ENCODE data around the gene MEIS2. TPM values are rescaled to one million over a fixed set of nuclear protein-coding genes. Genes with fewer than 3 reads are reported as not detected.

Gene MEIS2
- total and polyA plus RNA-seq, 9 donors: 27.7 to 73.7 (median 47.7) TPM

- 36 to 41% (median 41%) methylated on average over 10 of the region's 10 CpGs for WGBS, 3 donors
- DNase-seq: no peak
- intact Hi-C loops (cut with DNase I): loop anchor here in 1 of 4 donors (10.0 kb wide), 1 partner anchor 60 kb away; no protein-coding TSS in a partner anchor
- TF ChIP-seq EP300 (IDR thresholded peaks at IDR 0.05) (no peak), CTCF (IDR thresholded peaks at IDR 0.05) (no peak), POLR2A (IDR thresholded peaks at IDR 0.05) (no peak)
- H3K4me3 ChIP-seq: no peak overlapping the region
- H3K27ac ChIP-seq: no peak overlapping the region
- H3K27me3 ChIP-seq: no peaks in the 10 kb centered on the region
- H3K36me3 ChIP-seq: no peaks in the 10 kb centered on the region
- peaks cover 14% of the 10 kb centered on the region for H3K4me1 ChIP-seq (ENCODE audit: insufficient read depth)
- H3K9me3 ChIP-seq: no peaks in the 10 kb centered on the region
Measured at GRCh38 chr15:37034835-37035748, 65.3 kb downstream of the MEIS2 start.

GRCh38 chr15:37034392-37034791 lies 66.0 kb downstream of the MEIS2 start:
- Histone ChIP-seq H3K27ac (no peak overlapping the region), H3K4me3 (no peak overlapping the region), H3K27me3 (no peaks in the 10 kb centered on the region), H3K36me3 (no peaks in the 10 kb centered on the region), H3K4me1 (ENCODE audit: insufficient read depth) (peaks cover 16% of the 10 kb centered on the region), H3K9me3 (no peaks in the 10 kb centered on the region)
- TF ChIP-seq EP300 (IDR thresholded peaks at IDR 0.05) (no peak), POLR2A (IDR thresholded peaks at IDR 0.05) (no peak), CTCF (IDR thresholded peaks at IDR 0.05) (no peak)
- 85 to 89% (median 89%) methylated on average over 7 of the region's 7 CpGs for WGBS, 3 donors
- no peak for DNase-seq
- intact Hi-C loops (cut with DNase I): loop anchor here in 1 of 4 donors (10.0 kb wide), 1 partner anchor 60 kb away; no protein-coding TSS in a partner anchor

DNA sequence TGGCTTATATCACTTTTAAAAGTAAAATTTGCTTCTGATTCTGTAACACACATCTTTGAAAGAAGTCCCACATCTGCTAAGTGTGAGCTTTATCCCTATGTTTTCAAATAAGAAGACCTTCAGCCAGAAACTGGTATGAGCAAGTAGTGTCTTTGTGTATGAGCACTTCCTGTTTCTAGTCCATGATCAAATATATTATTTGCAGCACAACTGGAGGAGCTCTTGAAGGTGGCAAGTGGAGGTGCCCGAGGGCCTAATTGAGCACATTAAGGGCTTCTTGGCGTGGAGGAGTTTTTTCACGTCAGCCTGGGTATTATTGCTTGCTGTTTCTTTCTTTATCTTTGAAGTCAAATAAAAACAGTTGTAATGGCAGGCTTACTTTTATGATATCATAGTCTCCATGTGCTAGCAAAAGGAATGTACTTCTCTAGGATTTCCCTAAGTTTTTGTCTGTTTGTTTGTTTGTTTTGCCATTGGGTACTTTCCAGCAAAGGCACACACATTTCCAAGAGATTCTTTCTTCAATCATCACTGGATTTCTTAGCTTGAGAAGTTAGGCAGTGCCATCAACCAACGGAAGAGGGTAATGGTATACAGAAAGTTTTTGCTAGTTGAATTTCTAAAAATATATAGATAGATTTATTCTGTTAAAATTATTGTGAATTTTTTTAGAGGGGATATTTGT lies 68.1 kb downstream of the MEIS2 start:
- Histone ChIP-seq H3K36me3 (no peaks in the 10 kb centered on the region), H3K4me3 (no peak overlapping the region), H3K4me1 (ENCODE audit: insufficient read depth) (peaks cover 16% of the 10 kb centered on the region), H3K27me3 (no peaks in the 10 kb centered on the region), H3K9me3 (no peaks in the 10 kb centered on the region), H3K27ac (no peak overlapping the region)
- TF ChIP-seq CTCF (IDR thresholded peaks at IDR 0.05): no peak
- no peak for TF ChIP-seq EP300 (IDR thresholded peaks at IDR 0.05)
- no peak for TF ChIP-seq POLR2A (IDR thresholded peaks at IDR 0.05)
- WGBS, 3 donors: 41 to 57% (median 44%) methylated on average over 4 of the region's 4 CpGs
- DNase-seq: no peak
- intact Hi-C loops (cut with DNase I): loop anchor here in 1 of 4 donors (10.0 kb wide), 1 partner anchor 63 kb away; no protein-coding TSS in a partner anchor

GRCh38 chr15:37031198-37031597 lies 69.2 kb downstream of the MEIS2 start:
- DNase-seq: no peak
- H3K27me3 ChIP-seq: no peaks in the 10 kb centered on the region
- H3K9me3 ChIP-seq: no peaks in the 10 kb centered on the region
- TF ChIP-seq CTCF (IDR thresholded peaks at IDR 0.05) (no peak), EP300 (IDR thresholded peaks at IDR 0.05) (no peak), POLR2A (IDR thresholded peaks at IDR 0.05) (no peak)
- peaks cover 16% of the 10 kb centered on the region for H3K4me1 ChIP-seq (ENCODE audit: insufficient read depth)
- H3K4me3 ChIP-seq: no peak overlapping the region
- intact Hi-C loops (cut with DNase I): loop anchor here in 1 of 4 donors (10.0 kb wide), 1 partner anchor 64 kb away; no protein-coding TSS in a partner anchor
- WGBS, 3 donors: 9 to 22% (median 14%) methylated on average over 4 of the region's 4 CpGs
- no peak overlapping the region for H3K27ac ChIP-seq
- H3K36me3 ChIP-seq: no peaks in the 10 kb centered on the region
